ENCODE results near the gene DHX32.
"Not testable (repeated sequence)": the region's sequence is repeated elsewhere in the genome, so short reads cannot be mapped to it uniquely, and the experiment has no call there.

DHX32 gene

GRCh38 chr10:125895130-125896087 is 14.3 kb upstream of the DHX32 start:
- peak; percentile 46 for DNase-seq (ENCODE audit: low read depth)

- DNase-seq (ENCODE audit: low read depth) = not testable (repeated sequence)
These were observed 13.1 kb upstream of the DHX32 start for GRCh38 chr10:125894176-125894575.

GRCh38 chr10:125892402-125892801 is 11.3 kb upstream of the DHX32 start:
- not testable (repeated sequence) for DNase-seq (ENCODE audit: low read depth)

GRCh38 chr10:125889441-125889840 is 8.3 kb upstream of the DHX32 start:
- not testable (repeated sequence) for DNase-seq (ENCODE audit: low read depth)

- DNase-seq (ENCODE audit: low read depth) = no peak
These were observed 5.9 kb upstream of the DHX32 start for GRCh38 chr10:125886914-125887512.

GRCh38 chr10:125883211-125883610 is 2.1 kb upstream of the DHX32 start:
- DNase-seq (ENCODE audit: low read depth) = no peak

- DNase-seq (ENCODE audit: low read depth) = no peak
These were observed 1.5 kb upstream of the DHX32 start for GRCh38 chr10:125882596-125882995.

GRCh38 chr10:125880719-125881118 is 373 bp downstream of the DHX32 start:
- DNase-seq (ENCODE audit: low read depth) = no peak

- peak; percentile 36 for DNase-seq (ENCODE audit: low read depth)
These were observed 1.9 kb downstream of the DHX32 start for GRCh38 chr10:125878957-125879835.

GRCh38 chr10:125871338-125871737 is 9.8 kb downstream of the DHX32 start:
- no peak for DNase-seq (ENCODE audit: low read depth)

- DNase-seq (ENCODE audit: low read depth) = peak; percentile 11
These were observed 12.6 kb downstream of the DHX32 start for GRCh38 chr10:125868372-125868975.

GRCh38 chr10:125866421-125867029 is 14.6 kb downstream of the DHX32 start:
- DNase-seq (ENCODE audit: low read depth) = no peak

GRCh38 chr10:125865120-125865519 is 16.0 kb downstream of the DHX32 start:
- no peak for DNase-seq (ENCODE audit: low read depth)

GRCh38 chr10:125859128-125859817 is 21.8 kb downstream of the DHX32 start:
- no peak for DNase-seq (ENCODE audit: low read depth)

GRCh38 chr10:125857185-125857760 is 23.8 kb downstream of the DHX32 start:
- DNase-seq (ENCODE audit: low read depth) = no peak

- DNase-seq (ENCODE audit: low read depth) = no peak
These were observed 28.6 kb downstream of the DHX32 start for GRCh38 chr10:125852487-125852886.

GRCh38 chr10:125850766-125851731 is 30.0 kb downstream of the DHX32 start:
- no peak for DNase-seq (ENCODE audit: low read depth)

- no peak for DNase-seq (ENCODE audit: low read depth)
These were observed 31.6 kb downstream of the DHX32 start for GRCh38 chr10:125849448-125849847.

GRCh38 chr10:125848857-125849256 is 32.2 kb downstream of the DHX32 start:
- no peak for DNase-seq (ENCODE audit: low read depth)
